Peyer's patch (tissue), 4 donors: ENCODE data around the gene FRMD8. TPM values are rescaled to one million over a fixed set of nuclear protein-coding genes. Genes with fewer than 3 reads are reported as not detected.

Experiments
- DNase-seq, 3 donors: peaks; one replicate each; pipeline ENCODE4 v3.0.0-alpha.2; 2017 to 2019
- H3K27ac ChIP-seq, 4 donors: fragments of 200-600 bp; sonication (generic); one replicate each; pipeline ENCODE4 v1.5.1; 2016 to 2019
- H3K27me3 ChIP-seq, 2 donors: fragments of 200-600 bp; sonication (generic); one replicate each; pipeline ENCODE4 v1.5.1; 2019
- H3K36me3 ChIP-seq, 3 donors: fragments of 200-600 bp; sonication (generic); one replicate each; pipeline ENCODE4 v1.5.1; 2016 to 2019
- H3K4me1 ChIP-seq, 4 donors: fragments of 200-600 bp; sonication (generic); one replicate each; pipeline ENCODE4 v1.5.1; 2016 to 2019
- H3K4me3 ChIP-seq, 4 donors: fragments of 200-600 bp; sonication (generic); 1 replicate in 3 of 4; 2 replicates in 1 of 4; pipeline ENCODE4 v1.5.1; 2016 to 2019; ENCODE audit warnings: mild to moderate bottlenecking in 1 of 4
- H3K9me3 ChIP-seq, 4 donors: fragments of 200-600 bp; sonication (generic); one replicate each; pipeline ENCODE4 v1.5.1; 2016 to 2019; ENCODE audit warnings: mild to moderate bottlenecking in 1 of 4
- POLR2A ChIP-seq, 2 donors: fragments of 450-650 bp; IDR thresholded peaks; one replicate each; pipeline ENCODE4 v1.5.1; 2017; ENCODE audit warnings: antibody characterized with exemption in 2 of 2, mild to moderate bottlenecking in 2 of 2, moderate library complexity in 2 of 2
- total RNA-seq, 4 donors: library from RNA; depleted of rRNA; stranded (reverse); fragments of >200 nt; gene quantifications; one replicate each; pipeline ENCODE4 v1.1.0, GENCODE V29; 2016
- TF ChIP-seq, protein P1 (sequence below), 6 experiments: fragments of 450-650 bp in 4 of 6; fragments of 200-600 bp in 2 of 6; sonication (generic) in 1 of 6; IDR thresholded peaks; one replicate each; pipeline ENCODE4 v1.5.1; 2017 to 2019; ENCODE audit warnings: antibody characterized with exemption in 6 of 6, mild to moderate bottlenecking in 3 of 6, moderate library complexity in 1 of 6

FRMD8 gene
- total RNA-seq, 4 donors from 2014 or later = 51.2 to 115 (median 102) TPM

- Histone ChIP-seq H3K9me3 (no peaks in the 10 kb centered on the region), H3K4me1 (peaks cover 13 to 82% (median 29%) of the 10 kb centered on the region in 4 donors), H3K4me3 (no peak overlapping the region), H3K36me3 (no peaks in the 10 kb centered on the region), H3K27ac (peak overlapping the region; percentile 97 to 99 (median 98)), H3K27me3 (no peaks in the 10 kb centered on the region)
- DNase-seq = no peak
- TF ChIP-seq, protein P1, sequence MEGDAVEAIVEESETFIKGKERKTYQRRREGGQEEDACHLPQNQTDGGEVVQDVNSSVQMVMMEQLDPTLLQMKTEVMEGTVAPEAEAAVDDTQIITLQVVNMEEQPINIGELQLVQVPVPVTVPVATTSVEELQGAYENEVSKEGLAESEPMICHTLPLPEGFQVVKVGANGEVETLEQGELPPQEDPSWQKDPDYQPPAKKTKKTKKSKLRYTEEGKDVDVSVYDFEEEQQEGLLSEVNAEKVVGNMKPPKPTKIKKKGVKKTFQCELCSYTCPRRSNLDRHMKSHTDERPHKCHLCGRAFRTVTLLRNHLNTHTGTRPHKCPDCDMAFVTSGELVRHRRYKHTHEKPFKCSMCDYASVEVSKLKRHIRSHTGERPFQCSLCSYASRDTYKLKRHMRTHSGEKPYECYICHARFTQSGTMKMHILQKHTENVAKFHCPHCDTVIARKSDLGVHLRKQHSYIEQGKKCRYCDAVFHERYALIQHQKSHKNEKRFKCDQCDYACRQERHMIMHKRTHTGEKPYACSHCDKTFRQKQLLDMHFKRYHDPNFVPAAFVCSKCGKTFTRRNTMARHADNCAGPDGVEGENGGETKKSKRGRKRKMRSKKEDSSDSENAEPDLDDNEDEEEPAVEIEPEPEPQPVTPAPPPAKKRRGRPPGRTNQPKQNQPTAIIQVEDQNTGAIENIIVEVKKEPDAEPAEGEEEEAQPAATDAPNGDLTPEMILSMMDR (IDR thresholded peaks at IDR 0.05) = no peak
- no peak for TF ChIP-seq POLR2A (IDR thresholded peaks at IDR 0.05)
Measured at GRCh38 chr11:65383778-65384177, 2.7 kb upstream of the FRMD8 start.

DNA sequence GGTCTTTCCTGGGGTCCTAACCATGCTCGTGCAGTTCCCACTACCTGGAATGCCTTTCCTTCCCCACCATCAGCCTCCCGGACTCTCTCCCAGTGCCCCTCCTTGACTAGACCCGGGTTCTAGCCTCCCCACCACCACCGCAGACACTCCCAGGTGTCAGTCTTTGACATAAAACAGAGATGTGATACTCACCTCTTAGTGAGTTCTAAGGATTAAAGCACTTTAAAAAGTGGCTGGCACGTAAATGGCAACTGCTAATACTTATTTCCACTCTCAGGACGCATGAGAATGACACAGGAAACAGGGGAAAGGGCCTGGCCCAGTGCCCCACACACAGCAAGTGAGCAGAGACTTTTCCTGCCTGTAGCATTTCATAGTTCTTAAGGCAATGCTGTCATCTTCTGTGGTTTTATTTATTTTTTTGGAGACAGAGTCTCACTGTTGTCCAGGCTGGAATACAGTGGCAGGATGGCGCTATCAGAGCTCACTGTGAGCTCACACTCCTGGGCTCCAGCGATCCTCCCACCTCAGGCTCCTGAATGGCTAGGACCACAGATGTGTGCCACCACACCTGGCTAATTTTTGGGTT, 2.0 kb upstream of the FRMD8 start:
- Histone ChIP-seq H3K9me3 (no peaks in the 10 kb centered on the region), H3K36me3 (peaks cover 0 to 1% (median 0%) of the 10 kb centered on the region in 3 donors), H3K4me3 (no peak overlapping the region), H3K27me3 (no peaks in the 10 kb centered on the region), H3K4me1 (peaks cover 9 to 83% (median 32%) of the 10 kb centered on the region in 4 donors), H3K27ac (peak overlapping the region; percentile 97 to 99 (median 98))
- no peak for DNase-seq
- no peak for TF ChIP-seq POLR2A (IDR thresholded peaks at IDR 0.05)
- TF ChIP-seq, protein P1 (IDR thresholded peaks at IDR 0.05) = no peak

DNA sequence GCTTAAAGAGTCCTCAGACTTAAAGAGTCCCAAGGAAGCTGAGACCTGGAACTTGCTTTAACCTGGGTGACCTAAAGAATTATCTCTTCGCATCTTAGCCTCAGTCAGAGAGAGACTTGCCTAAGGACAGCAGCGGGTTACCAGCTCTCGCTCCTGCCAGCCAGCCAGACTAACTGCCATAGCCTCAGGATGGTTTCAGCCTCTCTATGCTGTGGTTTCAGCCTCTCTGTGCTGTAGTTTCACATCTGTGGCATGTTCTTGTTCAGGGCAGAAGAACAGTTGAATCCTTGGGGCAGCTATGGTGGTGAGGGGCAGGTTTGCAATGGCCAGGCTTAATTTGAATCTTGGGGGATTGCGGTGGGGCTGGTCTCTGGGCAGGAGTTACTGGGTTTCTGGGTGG, 2.3 kb downstream of the FRMD8 start:
- H3K9me3 ChIP-seq = no peaks in the 10 kb centered on the region
- DNase-seq = no peak
- H3K4me1 ChIP-seq = peaks cover 3 to 61% (median 30%) of the 10 kb centered on the region in 4 donors
- no peak overlapping the region for H3K27ac ChIP-seq
- no peaks in the 10 kb centered on the region for H3K27me3 ChIP-seq
- peaks cover 0 to 34% (median 0%) of the 10 kb centered on the region in 3 donors for H3K36me3 ChIP-seq
- peak overlapping the region in 1 of 4 donors; percentile 19 for H3K4me3 ChIP-seq
- TF ChIP-seq, protein P1 (IDR thresholded peaks at IDR 0.05) = no peak
- TF ChIP-seq POLR2A (IDR thresholded peaks at IDR 0.05) = no peak

DNA sequence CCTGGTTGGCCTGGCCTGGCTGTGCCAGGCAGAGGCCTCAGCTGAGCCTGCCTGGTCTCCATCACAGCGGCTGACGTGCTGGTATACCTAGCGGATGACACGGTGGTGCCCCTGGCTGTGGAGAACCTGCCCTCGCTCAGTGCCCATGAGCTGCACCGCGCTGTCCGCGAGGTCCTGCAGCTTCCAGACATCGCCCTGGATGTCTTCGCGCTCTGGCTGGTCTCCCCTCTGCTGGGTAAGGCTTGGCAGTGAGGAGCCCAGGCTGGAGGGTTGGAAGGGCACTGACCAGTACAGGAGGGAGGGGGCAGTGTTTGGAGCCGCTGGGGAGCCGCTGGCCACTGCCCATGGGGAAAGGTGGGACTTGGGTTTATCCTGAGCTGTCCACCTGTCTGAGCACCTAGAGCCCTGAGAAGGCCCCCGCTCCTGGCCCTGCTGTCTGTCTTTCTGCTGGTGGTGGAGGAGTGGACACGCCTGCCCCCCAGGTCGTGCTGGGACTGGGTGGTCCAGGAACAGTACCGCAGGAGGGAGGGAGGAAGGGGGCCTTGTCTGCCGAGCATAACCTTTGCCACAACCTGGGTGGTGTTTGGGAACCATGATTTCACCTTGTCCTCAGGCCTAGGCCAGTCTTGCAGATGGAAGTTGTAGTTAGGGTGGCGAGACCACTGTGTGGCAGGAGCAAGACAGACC, 3.0 kb downstream of the FRMD8 start:
- Histone ChIP-seq H3K4me1 (peaks cover 3 to 54% (median 30%) of the 10 kb centered on the region in 4 donors), H3K27me3 (no peaks in the 10 kb centered on the region), H3K36me3 (peaks cover 0 to 41% (median 0%) of the 10 kb centered on the region in 3 donors), H3K4me3 (peak overlapping the region in 1 of 4 donors; percentile 3), H3K9me3 (no peaks in the 10 kb centered on the region), H3K27ac (peak overlapping the region in 3 of 4 donors; percentile 5 to 68 (median 40))
- TF ChIP-seq, protein P1 (IDR thresholded peaks at IDR 0.05) = no peak
- no peak for TF ChIP-seq POLR2A (IDR thresholded peaks at IDR 0.05)
- no peak for DNase-seq

DNA sequence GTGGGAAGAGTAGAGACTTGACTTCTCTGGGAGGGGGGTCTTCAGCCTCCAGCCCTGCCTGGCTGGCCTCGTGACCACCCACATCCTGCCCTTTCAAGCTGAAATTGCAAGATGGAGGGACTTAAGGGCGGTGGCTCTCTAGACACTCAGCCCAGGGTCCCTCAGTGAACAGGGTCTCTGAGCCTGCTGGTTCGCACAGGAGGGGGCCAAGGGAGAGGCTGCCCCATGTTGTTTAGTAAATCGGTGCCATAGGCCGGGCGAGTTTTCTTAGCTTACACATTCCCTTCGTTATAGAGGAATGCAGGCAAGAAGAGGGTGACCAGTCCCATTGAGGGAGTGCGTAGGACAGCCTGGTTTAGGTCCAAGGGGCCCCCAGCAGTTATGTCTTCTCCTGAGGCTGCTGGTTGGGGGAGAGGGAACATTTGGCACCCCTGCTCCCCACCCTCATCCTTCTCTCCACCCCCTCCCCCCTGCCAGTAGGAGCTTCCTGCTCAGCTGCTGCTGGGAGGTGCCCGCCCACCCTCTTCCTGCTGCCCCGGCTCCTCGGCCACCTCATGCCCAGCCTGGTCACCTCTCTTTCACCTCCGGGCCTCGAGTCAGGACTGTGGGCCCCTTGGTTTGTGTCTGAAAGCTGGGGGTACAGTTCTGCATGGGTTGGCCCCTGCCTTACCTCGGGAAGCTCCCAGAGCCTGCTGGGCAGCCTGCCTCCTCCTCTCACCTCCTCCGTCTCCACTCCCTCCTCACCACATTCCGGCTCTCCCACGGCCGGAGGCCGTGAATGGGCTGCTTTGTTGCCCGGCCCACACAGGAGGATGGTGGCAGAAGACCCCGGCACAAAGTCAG, 3.9 kb downstream of the FRMD8 start:
- Histone ChIP-seq H3K27me3 (no peaks in the 10 kb centered on the region), H3K27ac (peak overlapping the region; percentile 15 to 68 (median 42)), H3K36me3 (peaks cover 0 to 50% (median 0%) of the 10 kb centered on the region in 3 donors), H3K4me3 (peak overlapping the region in 1 of 4 donors; percentile 3), H3K9me3 (no peaks in the 10 kb centered on the region), H3K4me1 (peaks cover 3 to 45% (median 30%) of the 10 kb centered on the region in 4 donors)
- DNase-seq = no peak
- TF ChIP-seq, protein P1 (IDR thresholded peaks at IDR 0.05) = no peak
- TF ChIP-seq POLR2A (IDR thresholded peaks at IDR 0.05) = no peak
